H9 (cell line): ENCODE measurements around the gene TMEM121. TPM values are rescaled to one million over a fixed set of nuclear protein-coding genes. Genes with fewer than 3 reads are reported as not detected.

Experiments
- DNase-seq: peaks from one replicate; pipeline ENCODE4 v3.0.0-alpha.2; 2017
- H2AFZ ChIP-seq: one replicate; pipeline ENCODE4 v1.6.1; 2013; ENCODE audit warnings: mild to moderate bottlenecking, low read length, control low read depth, moderate library complexity
- H2AK5ac ChIP-seq: 2 replicates; pipeline ENCODE4 v1.6.1; 2013; ENCODE audit warnings: low read length, control low read depth, mixed read lengths; ENCODE audit not compliant: insufficient read length
- H2BK120ac ChIP-seq: one replicate; pipeline ENCODE4 v1.6.1; 2013; ENCODE audit warnings: low read depth, mild to moderate bottlenecking, low read length, control low read depth, inconsistent platforms; ENCODE audit not compliant: poor library complexity, severe bottlenecking
- H2BK12ac ChIP-seq: 2 replicates; pipeline ENCODE4 v1.6.1; 2013; ENCODE audit warnings: low read length, control low read depth, mixed read lengths, low read depth; ENCODE audit not compliant: insufficient read length
- H2BK15ac ChIP-seq: 2 replicates; pipeline ENCODE4 v1.6.1; 2013; ENCODE audit warnings: low read depth, low read length, control low read depth
- H2BK20ac ChIP-seq: one replicate; pipeline ENCODE4 v1.6.1; 2013; ENCODE audit warnings: low read depth, mild to moderate bottlenecking, low read length, control low read depth, inconsistent platforms; ENCODE audit not compliant: poor library complexity, severe bottlenecking
- H2BK5ac ChIP-seq: 2 replicates; pipeline ENCODE4 v1.6.1; 2013; ENCODE audit warnings: low read length, control low read depth, mixed read lengths; ENCODE audit not compliant: insufficient read length
- H3K14ac ChIP-seq: 2 replicates; pipeline ENCODE4 v1.6.1; 2013; ENCODE audit warnings: low read length, control low read depth; ENCODE audit not compliant: insufficient read depth
- H3K18ac ChIP-seq: 2 replicates; pipeline ENCODE4 v1.6.1; 2013; ENCODE audit warnings: low read depth, mild to moderate bottlenecking, mixed read lengths, low read length, control low read depth; ENCODE audit not compliant: insufficient read length
- H3K23ac ChIP-seq: 2 replicates; pipeline ENCODE4 v1.6.1; 2013; ENCODE audit warnings: low read length, control low read depth, mixed read lengths, low read depth; ENCODE audit not compliant: insufficient read length
- H3K23me2 ChIP-seq: 2 replicates; pipeline ENCODE4 v1.6.1; 2013; ENCODE audit warnings: low read depth, mild to moderate bottlenecking, mixed read lengths, low read length, control low read depth; ENCODE audit not compliant: insufficient read length, poor library complexity, severe bottlenecking
- H3K27ac ChIP-seq: 2 replicates; pipeline ENCODE4 v1.5.1; 2013; ENCODE audit warnings: low read length, control low read depth, mixed read lengths, low read depth; ENCODE audit not compliant: insufficient read length
- H3K27me3 ChIP-seq: 2 replicates; pipeline ENCODE4 v1.6.1; 2013; ENCODE audit warnings: low read length, control low read depth, inconsistent platforms; ENCODE audit not compliant: insufficient read depth
- H3K4ac ChIP-seq: 2 replicates; pipeline ENCODE4 v1.6.1; 2013; ENCODE audit warnings: low read depth, mild to moderate bottlenecking, control low read depth, inconsistent platforms, low read length, moderate library complexity
- H3K4me1 ChIP-seq: 2 replicates; pipeline ENCODE4 v1.6.1; 2013; ENCODE audit warnings: low read length, control low read depth, inconsistent platforms; ENCODE audit not compliant: insufficient read depth
- H3K4me2 ChIP-seq: 2 replicates; pipeline ENCODE4 v1.6.1; 2013; ENCODE audit warnings: low read length, control low read depth, mixed read lengths; ENCODE audit not compliant: insufficient read length, insufficient read depth
- H3K56ac ChIP-seq: 2 replicates; pipeline ENCODE4 v1.6.1; 2013; ENCODE audit warnings: low read depth, mild to moderate bottlenecking, mixed read lengths, low read length, control low read depth; ENCODE audit not compliant: insufficient read length
- H3K79me1 ChIP-seq: 2 replicates; pipeline ENCODE4 v1.6.1; 2013; ENCODE audit warnings: low read depth, mild to moderate bottlenecking, moderate library complexity, low read length, control low read depth, inconsistent platforms; ENCODE audit not compliant: insufficient read depth, poor library complexity, severe bottlenecking
- H3K79me2 ChIP-seq: 2 replicates; pipeline ENCODE4 v1.6.1; 2013; ENCODE audit warnings: low read length, control low read depth, inconsistent platforms; ENCODE audit not compliant: insufficient read depth
- H3K9ac ChIP-seq: 2 replicates; pipeline ENCODE4 v1.6.1; 2013; ENCODE audit warnings: low read length, control low read depth, mixed read lengths; ENCODE audit not compliant: insufficient read length; ENCODE audit errors: extremely low read depth
- H3K9me3 ChIP-seq: one replicate; pipeline ENCODE4 v1.6.1; 2013; ENCODE audit warnings: low read depth, low read length, inconsistent platforms; ENCODE audit not compliant: control insufficient read depth
- H3T11ph ChIP-seq: one replicate; pipeline ENCODE4 v1.6.1; 2013; ENCODE audit warnings: mild to moderate bottlenecking, low read length, control low read depth, inconsistent platforms
- H4K20me1 ChIP-seq: one replicate; pipeline ENCODE4 v1.6.1; 2013; ENCODE audit not compliant: control insufficient read depth, insufficient read length, insufficient read depth
- H4K5ac ChIP-seq: 2 replicates; pipeline ENCODE4 v1.6.1; 2013; ENCODE audit warnings: low read depth, mild to moderate bottlenecking, mixed read lengths, low read length, control low read depth; ENCODE audit not compliant: insufficient read length
- H4K8ac ChIP-seq: replicated peaks from 2 replicates; pipeline ENCODE4 v1.6.1; 2013; ENCODE audit warnings: low read length, control low read depth, mixed read lengths, low read depth; ENCODE audit not compliant: insufficient read length
- H4K91ac ChIP-seq: 2 replicates; pipeline ENCODE4 v1.6.1; 2013; ENCODE audit warnings: low read depth, mild to moderate bottlenecking, moderate library complexity, mixed read lengths, low read length, control low read depth; ENCODE audit not compliant: insufficient read length
- H3K27ac Mint-ChIP-seq, 3 experiments: 2 replicates in 2 of 3; 3 replicates in 1 of 3; pipeline ENCODE4 v1.8.0; 2020 to 2021; ENCODE audit warnings: mixed read lengths in 3 of 3, mild to moderate bottlenecking in 1 of 3, moderate library complexity in 1 of 3
- H3K27me3 Mint-ChIP-seq: 2 replicates; pipeline ENCODE4 v1.8.0; 2021; ENCODE audit warnings: low read depth, mild to moderate bottlenecking, moderate library complexity, mixed read lengths
- H3K36me3 Mint-ChIP-seq, 3 experiments: 2 replicates in 2 of 3; 3 replicates in 1 of 3; pipeline ENCODE4 v1.8.0; 2020 to 2021; ENCODE audit warnings: low read depth in 3 of 3, mixed read lengths in 3 of 3; ENCODE audit not compliant: insufficient read depth in 1 of 3
- H3K4me1 Mint-ChIP-seq, 2 experiments: 2 replicates each; pipeline ENCODE4 v1.8.0; 2020; ENCODE audit warnings: mixed read lengths in 2 of 2
- H3K4me3 Mint-ChIP-seq, 2 experiments: 2 replicates in 1 of 2; 3 replicates in 1 of 2; pipeline ENCODE4 v1.8.0; 2020 to 2021; ENCODE audit warnings: mild to moderate bottlenecking in 2 of 2, mixed read lengths in 2 of 2, moderate library complexity in 1 of 2
- H3K9me3 Mint-ChIP-seq, 2 experiments: 2 replicates in 1 of 2; 3 replicates in 1 of 2; pipeline ENCODE4 v1.8.0; 2020; ENCODE audit warnings: mild to moderate bottlenecking in 2 of 2, mixed read lengths in 2 of 2, moderate library complexity in 1 of 2
- WGBS: extraction: QIAGEN DNeasy Blood & Tissue Kit; methylation state at CpG from one replicate; pipeline ENCODE4 v1.1.7; 2013; ENCODE audit warnings: missing lambda C conversion rate, low lambda C conversion rate, mixed read lengths; ENCODE audit not compliant: insufficient read length; ENCODE audit errors: extremely low coverage; 5-methylcytosine and 5-hydroxymethylcytosine counted together
- total RNA-seq: library from RNA; stranded (reverse); gene quantifications from 2 replicates; pipeline ENCODE4 v1.2.1, GENCODE V29; 2021
- TF ChIP-seq, protein P1 (sequence below): fragments of 200-600 bp; sonication (generic); conservative IDR thresholded peaks from 3 replicates; pipeline ENCODE4 v1.8.0; 2021; ENCODE audit warnings: antibody characterized with exemption, mild to moderate bottlenecking

TMEM121 gene
- total RNA-seq, 1 experiment from 2014 or later = 2.6 TPM

GRCh38 chr14:105486163-105486973, 40.0 kb upstream of the TMEM121 start, which contains the start of gene CRIP1:
CRIP1 (plus strand) TSS chr14:105486886; CDS start chr14:105487260, 374 bp downstream.
- TF ChIP-seq, protein P1, sequence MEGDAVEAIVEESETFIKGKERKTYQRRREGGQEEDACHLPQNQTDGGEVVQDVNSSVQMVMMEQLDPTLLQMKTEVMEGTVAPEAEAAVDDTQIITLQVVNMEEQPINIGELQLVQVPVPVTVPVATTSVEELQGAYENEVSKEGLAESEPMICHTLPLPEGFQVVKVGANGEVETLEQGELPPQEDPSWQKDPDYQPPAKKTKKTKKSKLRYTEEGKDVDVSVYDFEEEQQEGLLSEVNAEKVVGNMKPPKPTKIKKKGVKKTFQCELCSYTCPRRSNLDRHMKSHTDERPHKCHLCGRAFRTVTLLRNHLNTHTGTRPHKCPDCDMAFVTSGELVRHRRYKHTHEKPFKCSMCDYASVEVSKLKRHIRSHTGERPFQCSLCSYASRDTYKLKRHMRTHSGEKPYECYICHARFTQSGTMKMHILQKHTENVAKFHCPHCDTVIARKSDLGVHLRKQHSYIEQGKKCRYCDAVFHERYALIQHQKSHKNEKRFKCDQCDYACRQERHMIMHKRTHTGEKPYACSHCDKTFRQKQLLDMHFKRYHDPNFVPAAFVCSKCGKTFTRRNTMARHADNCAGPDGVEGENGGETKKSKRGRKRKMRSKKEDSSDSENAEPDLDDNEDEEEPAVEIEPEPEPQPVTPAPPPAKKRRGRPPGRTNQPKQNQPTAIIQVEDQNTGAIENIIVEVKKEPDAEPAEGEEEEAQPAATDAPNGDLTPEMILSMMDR = no peak
- Mint-ChIP-seq H3K9me3 (no peaks in the 10 kb centered on the region), H3K27ac (peak within 1 kb of the TSS in 1 of 3 experiments; percentile 65; a peak in 1 of 7 replicates), H3K4me3 (peak within 1 kb of the TSS; percentile 17 to 75; a peak in 4 of 5 replicates), H3K36me3 (no peaks in the 10 kb centered on the region; a peak in 1 of 7 replicates), H3K27me3 (peaks cover 74% of the 10 kb centered on the region), H3K4me1 (peaks cover 12 to 18% of the 10 kb centered on the region in 2 experiments)
- Histone ChIP-seq H3K79me2 (no peaks in the 10 kb centered on the region), H4K20me1 (no peaks in the 10 kb centered on the region), H2AFZ (no peak within 1 kb of the TSS), H2BK5ac (no peak within 1 kb of the TSS), H3K4ac (no peak within 1 kb of the TSS), H3K4me2 (peak within 1 kb of the TSS; percentile 15), H2BK15ac (no peak within 1 kb of the TSS), H3K4me1 (no peaks in the 10 kb centered on the region), H3K27ac (no peak within 1 kb of the TSS), H4K91ac (no peak within 1 kb of the TSS), H3K23me2 (peaks cover 6% of the 10 kb centered on the region), H3K56ac (no peak within 1 kb of the TSS), H3K18ac (peak within 1 kb of the TSS; percentile 27), H3K9ac (no peak within 1 kb of the TSS), H2BK20ac (no peak within 1 kb of the TSS), H4K8ac (no peak within 1 kb of the TSS), H4K5ac (no peak within 1 kb of the TSS), H3T11ph (no peak within 1 kb of the TSS), H2BK120ac (no peak within 1 kb of the TSS), H3K9me3 (no peaks in the 10 kb centered on the region), H3K14ac (peak within 1 kb of the TSS; percentile 8; the same call in 1 of the 2 replicates), H3K23ac (no peak within 1 kb of the TSS), H2AK5ac (no peak within 1 kb of the TSS), H3K79me1 (no peaks in the 10 kb centered on the region), H2BK12ac (no peak within 1 kb of the TSS), H3K27me3 (peaks cover 26% of the 10 kb centered on the region; the same call in 1 of the 2 replicates)
- no peak for DNase-seq
- no CpG with 5 or more reads among the region's 56 CpGs for WGBS
